Measurements from ENCODE around the gene ANKH.

Gene ANKH

GRCh38 chr5:14739981-14740380 lies 131.6 kb downstream of the ANKH start:
- Histone ChIP-seq H3K9me3 (replicated peaks; ENCODE audit: low read length) (no peaks in the 10 kb centered on the region), H3K4me2 (ENCODE audit: low read length) (no peak overlapping the region), H3K4me1 (ENCODE audit: control insufficient read depth, insufficient read depth, low read length) (peaks cover 36% of the 10 kb centered on the region), H3K36me3 (ENCODE audit: insufficient read depth, low read length) (peaks cover 12% of the 10 kb centered on the region), H3K9ac (ENCODE audit: low read depth, low read length) (peak overlapping the region; percentile 8), H3K4me3 (ENCODE audit: low read length) (no peak overlapping the region), H3K27me3 (ENCODE audit: control insufficient read depth, insufficient read depth, low read length) (no peaks in the 10 kb centered on the region)

GRCh38 chr5:14739538-14739937 lies 132.0 kb downstream of the ANKH start:
- Histone ChIP-seq H3K27me3 (ENCODE audit: control insufficient read depth, insufficient read depth, low read length) (no peaks in the 10 kb centered on the region), H3K9me3 (replicated peaks; ENCODE audit: low read length) (no peaks in the 10 kb centered on the region), H3K4me3 (ENCODE audit: low read length) (no peak overlapping the region), H3K9ac (ENCODE audit: low read depth, low read length) (peak overlapping the region; percentile 57), H3K36me3 (ENCODE audit: insufficient read depth, low read length) (peaks cover 12% of the 10 kb centered on the region), H3K4me2 (ENCODE audit: low read length) (peak overlapping the region; percentile 25), H3K4me1 (ENCODE audit: control insufficient read depth, insufficient read depth, low read length) (peaks cover 31% of the 10 kb centered on the region)

GRCh38 chr5:14738050-14738449 lies 133.5 kb downstream of the ANKH start:
- Histone ChIP-seq H3K9me3 (replicated peaks; ENCODE audit: low read length) (no peaks in the 10 kb centered on the region), H3K36me3 (ENCODE audit: insufficient read depth, low read length) (peaks cover 15% of the 10 kb centered on the region), H3K4me2 (ENCODE audit: low read length) (no peak overlapping the region), H3K9ac (ENCODE audit: low read depth, low read length) (no peak overlapping the region), H3K27me3 (ENCODE audit: control insufficient read depth, insufficient read depth, low read length) (no peaks in the 10 kb centered on the region), H3K4me1 (ENCODE audit: control insufficient read depth, insufficient read depth, low read length) (peaks cover 17% of the 10 kb centered on the region), H3K4me3 (ENCODE audit: low read length) (no peak overlapping the region)

- Histone ChIP-seq H3K36me3 (ENCODE audit: insufficient read depth, low read length) (peaks cover 15% of the 10 kb centered on the region), H3K9ac (ENCODE audit: low read depth, low read length) (no peak overlapping the region), H3K4me3 (ENCODE audit: low read length) (no peak overlapping the region), H3K4me1 (ENCODE audit: control insufficient read depth, insufficient read depth, low read length) (peaks cover 15% of the 10 kb centered on the region), H3K4me2 (ENCODE audit: low read length) (no peak overlapping the region), H3K9me3 (replicated peaks; ENCODE audit: low read length) (no peaks in the 10 kb centered on the region), H3K27me3 (ENCODE audit: control insufficient read depth, insufficient read depth, low read length) (no peaks in the 10 kb centered on the region)
Observed at GRCh38 chr5:14737291-14737690, 134.3 kb downstream of the ANKH start.

- Histone ChIP-seq H3K36me3 (ENCODE audit: insufficient read depth, low read length) (peaks cover 8% of the 10 kb centered on the region), H3K4me2 (ENCODE audit: low read length) (no peak overlapping the region), H3K9me3 (replicated peaks; ENCODE audit: low read length) (no peaks in the 10 kb centered on the region), H3K4me3 (ENCODE audit: low read length) (no peak overlapping the region), H3K27me3 (ENCODE audit: control insufficient read depth, insufficient read depth, low read length) (no peaks in the 10 kb centered on the region), H3K4me1 (ENCODE audit: control insufficient read depth, insufficient read depth, low read length) (peaks cover 15% of the 10 kb centered on the region), H3K9ac (ENCODE audit: low read depth, low read length) (no peak overlapping the region)
Observed at GRCh38 chr5:14735944-14736343, 135.6 kb downstream of the ANKH start.

- Histone ChIP-seq H3K9ac (ENCODE audit: low read depth, low read length) (no peak overlapping the region), H3K4me2 (ENCODE audit: low read length) (no peak overlapping the region), H3K9me3 (replicated peaks; ENCODE audit: low read length) (no peaks in the 10 kb centered on the region), H3K36me3 (ENCODE audit: insufficient read depth, low read length) (peaks cover 8% of the 10 kb centered on the region), H3K27me3 (ENCODE audit: control insufficient read depth, insufficient read depth, low read length) (no peaks in the 10 kb centered on the region), H3K4me1 (ENCODE audit: control insufficient read depth, insufficient read depth, low read length) (peaks cover 4% of the 10 kb centered on the region), H3K4me3 (ENCODE audit: low read length) (no peak overlapping the region)
Observed at GRCh38 chr5:14734396-14734795, 137.2 kb downstream of the ANKH start.

GRCh38 chr5:14733661-14734060 lies 137.9 kb downstream of the ANKH start:
- Histone ChIP-seq H3K4me1 (ENCODE audit: control insufficient read depth, insufficient read depth, low read length) (no peaks in the 10 kb centered on the region), H3K4me3 (ENCODE audit: low read length) (no peak overlapping the region), H3K9ac (ENCODE audit: low read depth, low read length) (no peak overlapping the region), H3K36me3 (ENCODE audit: insufficient read depth, low read length) (peaks cover 5% of the 10 kb centered on the region), H3K4me2 (ENCODE audit: low read length) (no peak overlapping the region), H3K27me3 (ENCODE audit: control insufficient read depth, insufficient read depth, low read length) (no peaks in the 10 kb centered on the region), H3K9me3 (replicated peaks; ENCODE audit: low read length) (no peaks in the 10 kb centered on the region)

- Histone ChIP-seq H3K9me3 (replicated peaks; ENCODE audit: low read length) (no peaks in the 10 kb centered on the region), H3K4me1 (ENCODE audit: control insufficient read depth, insufficient read depth, low read length) (peaks cover under 1% of the 10 kb centered on the region), H3K9ac (ENCODE audit: low read depth, low read length) (no peak overlapping the region), H3K27me3 (ENCODE audit: control insufficient read depth, insufficient read depth, low read length) (no peaks in the 10 kb centered on the region), H3K4me2 (ENCODE audit: low read length) (no peak overlapping the region), H3K4me3 (ENCODE audit: low read length) (no peak overlapping the region), H3K36me3 (ENCODE audit: insufficient read depth, low read length) (peaks cover 4% of the 10 kb centered on the region)
Observed at GRCh38 chr5:14732991-14733390, 138.6 kb downstream of the ANKH start.

- Histone ChIP-seq H3K4me1 (ENCODE audit: control insufficient read depth, insufficient read depth, low read length) (peaks cover 16% of the 10 kb centered on the region), H3K27me3 (ENCODE audit: control insufficient read depth, insufficient read depth, low read length) (no peaks in the 10 kb centered on the region), H3K36me3 (ENCODE audit: insufficient read depth, low read length) (peaks cover 4% of the 10 kb centered on the region), H3K4me3 (ENCODE audit: low read length) (no peak overlapping the region), H3K4me2 (ENCODE audit: low read length) (no peak overlapping the region), H3K9ac (ENCODE audit: low read depth, low read length) (no peak overlapping the region), H3K9me3 (replicated peaks; ENCODE audit: low read length) (no peaks in the 10 kb centered on the region)
Observed at GRCh38 chr5:14730881-14731280, 140.7 kb downstream of the ANKH start.

GRCh38 chr5:14730466-14730865 lies 141.1 kb downstream of the ANKH start:
- Histone ChIP-seq H3K36me3 (ENCODE audit: insufficient read depth, low read length) (peaks cover 4% of the 10 kb centered on the region), H3K9ac (ENCODE audit: low read depth, low read length) (no peak overlapping the region), H3K4me1 (ENCODE audit: control insufficient read depth, insufficient read depth, low read length) (peaks cover 17% of the 10 kb centered on the region), H3K4me3 (ENCODE audit: low read length) (no peak overlapping the region), H3K27me3 (ENCODE audit: control insufficient read depth, insufficient read depth, low read length) (no peaks in the 10 kb centered on the region), H3K4me2 (ENCODE audit: low read length) (no peak overlapping the region), H3K9me3 (replicated peaks; ENCODE audit: low read length) (no peaks in the 10 kb centered on the region)

GRCh38 chr5:14729448-14730385 lies 141.9 kb downstream of the ANKH start:
- no peaks in the 10 kb centered on the region for H3K27me3 ChIP-seq (ENCODE audit: control insufficient read depth, insufficient read depth, low read length)
- no peaks in the 10 kb centered on the region for H3K9me3 ChIP-seq (replicated peaks; ENCODE audit: low read length)
- peaks cover 4% of the 10 kb centered on the region for H3K36me3 ChIP-seq (ENCODE audit: insufficient read depth, low read length)
- no peak overlapping the region for H3K9ac ChIP-seq (ENCODE audit: low read depth, low read length)
- no peak overlapping the region for H3K4me2 ChIP-seq (ENCODE audit: low read length)
- peaks cover 17% of the 10 kb centered on the region for H3K4me1 ChIP-seq (ENCODE audit: control insufficient read depth, insufficient read depth, low read length)
- H3K4me3 ChIP-seq (ENCODE audit: low read length), result no peak overlapping the region

GRCh38 chr5:14728459-14728938 lies 143.1 kb downstream of the ANKH start:
- Histone ChIP-seq H3K9me3 (replicated peaks; ENCODE audit: low read length) (no peaks in the 10 kb centered on the region), H3K27me3 (ENCODE audit: control insufficient read depth, insufficient read depth, low read length) (no peaks in the 10 kb centered on the region), H3K9ac (ENCODE audit: low read depth, low read length) (no peak overlapping the region), H3K4me3 (ENCODE audit: low read length) (no peak overlapping the region), H3K4me2 (ENCODE audit: low read length) (no peak overlapping the region), H3K36me3 (ENCODE audit: insufficient read depth, low read length) (no peaks in the 10 kb centered on the region), H3K4me1 (ENCODE audit: control insufficient read depth, insufficient read depth, low read length) (peaks cover 17% of the 10 kb centered on the region)

All from skeletal muscle satellite cell (primary cell).